Measurements from ENCODE around the gene BSG. TPM values are rescaled to one million over a fixed set of nuclear protein-coding genes. Genes with fewer than 3 reads are reported as not detected.

The BSG gene
- total RNA-seq, 1 donor from 2014 or later: 330 TPM

DNA sequence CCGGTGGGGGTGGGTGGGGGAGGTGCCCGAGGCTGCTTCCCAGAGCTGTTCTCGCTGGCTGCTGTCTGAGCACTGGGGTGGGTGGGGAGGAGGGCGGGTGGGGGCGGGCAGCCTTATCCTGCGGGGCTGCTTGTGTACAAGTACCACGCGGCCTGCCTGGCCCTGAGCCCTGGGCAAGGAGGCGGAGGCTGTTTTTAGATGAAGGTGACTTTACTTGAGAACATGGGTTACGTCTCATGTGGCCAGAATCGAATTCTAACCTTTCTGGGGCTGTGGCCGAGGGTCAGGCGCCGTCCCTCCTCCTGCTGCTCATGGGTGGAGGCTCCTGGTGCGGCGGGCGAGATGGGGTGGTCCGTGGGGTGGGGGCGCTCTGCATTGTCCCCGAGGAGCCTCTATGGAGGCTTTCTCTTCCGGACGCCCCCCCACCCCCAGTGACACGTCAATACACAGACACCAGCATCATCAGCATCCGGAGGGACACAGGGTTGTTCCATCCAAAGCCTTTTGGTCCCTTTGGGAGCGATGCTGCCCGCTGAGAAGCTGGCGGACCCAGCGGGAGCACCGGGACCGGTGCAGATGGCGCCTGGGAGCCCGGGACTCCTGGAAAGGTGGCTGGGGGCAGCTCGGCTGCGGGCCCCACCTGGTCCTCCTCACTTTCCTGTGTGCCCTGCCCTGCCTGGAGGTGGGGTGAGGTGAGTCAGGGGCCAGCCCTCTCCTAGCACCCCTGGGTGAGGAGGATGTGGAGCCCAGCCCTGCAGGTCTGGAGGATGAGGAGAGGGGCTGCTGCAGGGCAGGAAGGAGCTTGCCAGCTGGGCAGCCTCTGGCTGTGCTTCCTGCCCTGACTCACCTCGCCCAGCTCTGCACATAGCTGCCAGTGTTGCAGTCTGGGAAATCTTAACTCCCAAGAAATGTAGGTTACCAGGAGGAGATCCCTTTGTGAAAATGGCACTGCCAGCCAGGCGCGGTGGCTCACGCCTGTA lies 3.4 kb downstream of the BSG start:
- H2AFZ ChIP-seq (replicated peaks): no peak overlapping the region
- no peak for DNase-seq (ENCODE audit: low spot score)
- H3K27me3 ChIP-seq: peaks cover 7% of the 10 kb centered on the region
- Mint-ChIP-seq H3K4me3 (peak overlapping the region; percentile 38), H3K27ac (no peak overlapping the region), H3K9me3 (peaks cover 4% of the 10 kb centered on the region), H3K27me3 (ENCODE audit: insufficient read depth, low read depth) (peaks cover 11% of the 10 kb centered on the region), H3K4me1 (peaks cover 31% of the 10 kb centered on the region), H3K36me3 (peaks cover 6% of the 10 kb centered on the region)
- peaks cover 84% of the 10 kb centered on the region for H4K20me1 ChIP-seq (ENCODE audit: low read depth)
- no peaks in the 10 kb centered on the region for H3K36me3 ChIP-seq
- H3K27ac ChIP-seq: no peak overlapping the region
- TF ChIP-seq EZH2 (IDR thresholded peaks at IDR 0.05) (no peak), EZH2phosphoT487 (IDR thresholded peaks at IDR 0.05) (no peak), CTCF (IDR thresholded peaks at IDR 0.05) (no peak)
- H3F3A ChIP-seq (ENCODE audit: low read depth): peaks cover 37% of the 10 kb centered on the region
- H3K9me3 ChIP-seq (ENCODE audit: low read depth): no peaks in the 10 kb centered on the region
- H3K9ac ChIP-seq: no peak overlapping the region
- peak overlapping the region; percentile 89 for H3K4me2 ChIP-seq
- peak overlapping the region; percentile 97 for H3K4me3 ChIP-seq
- H3K4me1 ChIP-seq: peaks cover 20% of the 10 kb centered on the region
- H3K79me2 ChIP-seq (ENCODE audit: low read depth): peaks cover 83% of the 10 kb centered on the region

GRCh38 chr19:576768-577438 lies 4.5 kb downstream of the BSG start:
- Histone ChIP-seq H3K4me3 (no peak overlapping the region), H4K20me1 (ENCODE audit: low read depth) (peaks cover 92% of the 10 kb centered on the region), H3F3A (ENCODE audit: low read depth) (peaks cover 30% of the 10 kb centered on the region), H3K36me3 (no peaks in the 10 kb centered on the region), H3K79me2 (ENCODE audit: low read depth) (peaks cover 83% of the 10 kb centered on the region), H3K9ac (no peak overlapping the region), H3K4me1 (peaks cover 20% of the 10 kb centered on the region), H3K27ac (no peak overlapping the region), H2AFZ (replicated peaks) (no peak overlapping the region), H3K4me2 (no peak overlapping the region), H3K9me3 (ENCODE audit: low read depth) (no peaks in the 10 kb centered on the region), H3K27me3 (no peaks in the 10 kb centered on the region)
- H3K36me3 Mint-ChIP-seq: peaks cover 2% of the 10 kb centered on the region
- no peaks in the 10 kb centered on the region for H3K9me3 Mint-ChIP-seq
- no peak for DNase-seq (ENCODE audit: low spot score)
- no peak overlapping the region for H3K27ac Mint-ChIP-seq
- TF ChIP-seq CTCF (IDR thresholded peaks at IDR 0.05): no peak
- TF ChIP-seq EZH2phosphoT487 (IDR thresholded peaks at IDR 0.05): no peak
- no peak for TF ChIP-seq EZH2 (IDR thresholded peaks at IDR 0.05)
- H3K4me1 Mint-ChIP-seq: peaks cover 25% of the 10 kb centered on the region
- H3K27me3 Mint-ChIP-seq (ENCODE audit: insufficient read depth, low read depth): peaks cover 4% of the 10 kb centered on the region
- no peak overlapping the region for H3K4me3 Mint-ChIP-seq

- H3K36me3 Mint-ChIP-seq: peaks cover 2% of the 10 kb centered on the region
- no peak overlapping the region for H2AFZ ChIP-seq (replicated peaks)
- H3K4me3 Mint-ChIP-seq: no peak overlapping the region
- H3K27ac ChIP-seq: peak overlapping the region; percentile 1
- H3K27me3 ChIP-seq: no peaks in the 10 kb centered on the region
- H3K9me3 ChIP-seq (ENCODE audit: low read depth): no peaks in the 10 kb centered on the region
- H3F3A ChIP-seq (ENCODE audit: low read depth): peaks cover 32% of the 10 kb centered on the region
- no peaks in the 10 kb centered on the region for H3K36me3 ChIP-seq
- peaks cover 79% of the 10 kb centered on the region for H3K79me2 ChIP-seq (ENCODE audit: low read depth)
- no peak for DNase-seq (ENCODE audit: low spot score)
- TF ChIP-seq EZH2 (IDR thresholded peaks at IDR 0.05): no peak
- no peak for TF ChIP-seq CTCF (IDR thresholded peaks at IDR 0.05)
- H4K20me1 ChIP-seq (ENCODE audit: low read depth): peaks cover 97% of the 10 kb centered on the region
- H3K4me3 ChIP-seq: no peak overlapping the region
- H3K27ac Mint-ChIP-seq: no peak overlapping the region
- H3K9ac ChIP-seq: no peak overlapping the region
- H3K4me1 ChIP-seq: peaks cover 20% of the 10 kb centered on the region
- H3K4me1 Mint-ChIP-seq: peaks cover 23% of the 10 kb centered on the region
- H3K27me3 Mint-ChIP-seq (ENCODE audit: insufficient read depth, low read depth): peaks cover 5% of the 10 kb centered on the region
- no peaks in the 10 kb centered on the region for H3K9me3 Mint-ChIP-seq
- H3K4me2 ChIP-seq: no peak overlapping the region
Measured at GRCh38 chr19:577439-578392, 5.3 kb downstream of the BSG start.
